Hepatocyte (in vitro differentiated cells): ENCODE results near the gene SLC51A. TPM values are rescaled to one million over a fixed set of nuclear protein-coding genes. Genes with fewer than 3 reads are reported as not detected.

Experiments
- DNase-seq: peaks from one replicate; pipeline ENCODE4 v3.0.0-alpha.2; 2016; ENCODE audit warnings: low spot score
- H2AFZ ChIP-seq: fragments of 200-600 bp; sonication (generic); 2 replicates; pipeline ENCODE4 v1.6.0; 2016; ENCODE audit warnings: antibody characterized with exemption, mild to moderate bottlenecking
- H3K27ac ChIP-seq: fragments of 200-600 bp; sonication (generic); 2 replicates; pipeline ENCODE4 v1.5.1; 2016; ENCODE audit warnings: mild to moderate bottlenecking
- H3K27me3 ChIP-seq: fragments of 200-600 bp; sonication (generic); 2 replicates; pipeline ENCODE4 v1.6.1; 2016
- H3K36me3 ChIP-seq: fragments of 200-600 bp; sonication (generic); replicated peaks from 2 replicates; pipeline ENCODE4 v1.5.1; 2016; ENCODE audit warnings: low read depth; ENCODE audit not compliant: insufficient read depth
- H3K4me1 ChIP-seq: fragments of 200-600 bp; sonication (generic); 2 replicates; pipeline ENCODE4 v1.5.1; 2016; ENCODE audit warnings: mild to moderate bottlenecking, moderate library complexity; ENCODE audit not compliant: insufficient read depth
- H3K4me2 ChIP-seq: fragments of 200-600 bp; sonication (generic); 2 replicates; pipeline ENCODE4 v1.6.0; 2016
- H3K4me3 ChIP-seq: fragments of 200-600 bp; sonication (generic); 2 replicates; pipeline ENCODE4 v1.5.1; 2016; ENCODE audit warnings: mild to moderate bottlenecking
- H3K79me2 ChIP-seq: fragments of 200-600 bp; sonication (generic); 2 replicates; pipeline ENCODE4 v1.6.0; 2017; ENCODE audit warnings: mild to moderate bottlenecking
- H3K9me2 ChIP-seq: fragments of 200-600 bp; sonication (generic); replicated peaks from 2 replicates; pipeline ENCODE4 v1.6.0; 2017; ENCODE audit warnings: mild to moderate bottlenecking; ENCODE audit not compliant: insufficient read depth
- H3K9me3 ChIP-seq: fragments of 200-600 bp; sonication (generic); 2 replicates; pipeline ENCODE4 v1.5.1; 2016; ENCODE audit warnings: low read depth, mild to moderate bottlenecking
- H4K20me1 ChIP-seq: fragments of 200-600 bp; sonication (generic); 2 replicates; pipeline ENCODE4 v1.6.0; 2016; ENCODE audit warnings: mild to moderate bottlenecking; ENCODE audit not compliant: insufficient read depth, poor library complexity, severe bottlenecking
- EZH2 ChIP-seq: fragments of 200-600 bp; sonication (generic); IDR thresholded peaks from 2 replicates; pipeline ENCODE4 v1.6.1; 2016; ENCODE audit warnings: antibody characterized with exemption, mild to moderate bottlenecking, borderline replicate concordance
- EZH2phosphoT487 ChIP-seq: fragments of 200-600 bp; sonication (generic); IDR thresholded peaks from one replicate; pipeline ENCODE4 v1.6.1; 2018; ENCODE audit warnings: antibody characterized with exemption, mild to moderate bottlenecking, low read depth, moderate library complexity; ENCODE audit not compliant: unreplicated experiment, severe bottlenecking
- WGBS: methylation state at CpG from one replicate; pipeline ENCODE4 v1.1.6; 2016; ENCODE audit warnings: low lambda C conversion rate; ENCODE audit errors: missing lambda C conversion rate; 5-methylcytosine and 5-hydroxymethylcytosine counted together
- polyA plus RNA-seq: library from polyadenylated mRNA; unstranded; fragments of >200 nt; fragmentation: Nextera tagmentation; extraction: Ambion mirVana; gene quantifications from 2 replicates; pipeline ENCODE4 v1.2.1, GENCODE V29; 2016
- total RNA-seq: library from RNA; depleted of rRNA; stranded (reverse); fragments of >200 nt; gene quantifications from 2 replicates; pipeline ENCODE4 v1.2.3, GENCODE V29; 2014
- TF ChIP-seq, protein P1 (sequence below): fragments of 200-600 bp; sonication (generic); IDR thresholded peaks from 2 replicates; pipeline ENCODE4 v1.5.1; 2016; ENCODE audit warnings: antibody characterized with exemption, mild to moderate bottlenecking; ENCODE audit not compliant: poor library complexity

The SLC51A gene
- total and polyA plus RNA-seq, 2 experiments from 2014 or later, result 3.9 to 15.8 TPM

GRCh38 chr3:196177567-196177966 is 38.8 kb upstream of the SLC51A start:
- Histone ChIP-seq H3K27me3 (no peaks in the 10 kb centered on the region), H3K79me2 (no peaks in the 10 kb centered on the region), H3K4me2 (peak overlapping the region; percentile 53), H3K27ac (peak overlapping the region; percentile 42), H4K20me1 (no peaks in the 10 kb centered on the region), H3K36me3 (no peaks in the 10 kb centered on the region), H3K9me2 (no peaks in the 10 kb centered on the region), H3K4me3 (no peak overlapping the region), H2AFZ (no peak overlapping the region), H3K4me1 (peaks cover 7% of the 10 kb centered on the region), H3K9me3 (no peaks in the 10 kb centered on the region)
- DNase-seq, result no peak
- 68% methylated on average over 16 of the region's 16 CpGs for WGBS
- TF ChIP-seq EZH2 (no peak), EZH2phosphoT487 (no peak)
- TF ChIP-seq, protein P1, sequence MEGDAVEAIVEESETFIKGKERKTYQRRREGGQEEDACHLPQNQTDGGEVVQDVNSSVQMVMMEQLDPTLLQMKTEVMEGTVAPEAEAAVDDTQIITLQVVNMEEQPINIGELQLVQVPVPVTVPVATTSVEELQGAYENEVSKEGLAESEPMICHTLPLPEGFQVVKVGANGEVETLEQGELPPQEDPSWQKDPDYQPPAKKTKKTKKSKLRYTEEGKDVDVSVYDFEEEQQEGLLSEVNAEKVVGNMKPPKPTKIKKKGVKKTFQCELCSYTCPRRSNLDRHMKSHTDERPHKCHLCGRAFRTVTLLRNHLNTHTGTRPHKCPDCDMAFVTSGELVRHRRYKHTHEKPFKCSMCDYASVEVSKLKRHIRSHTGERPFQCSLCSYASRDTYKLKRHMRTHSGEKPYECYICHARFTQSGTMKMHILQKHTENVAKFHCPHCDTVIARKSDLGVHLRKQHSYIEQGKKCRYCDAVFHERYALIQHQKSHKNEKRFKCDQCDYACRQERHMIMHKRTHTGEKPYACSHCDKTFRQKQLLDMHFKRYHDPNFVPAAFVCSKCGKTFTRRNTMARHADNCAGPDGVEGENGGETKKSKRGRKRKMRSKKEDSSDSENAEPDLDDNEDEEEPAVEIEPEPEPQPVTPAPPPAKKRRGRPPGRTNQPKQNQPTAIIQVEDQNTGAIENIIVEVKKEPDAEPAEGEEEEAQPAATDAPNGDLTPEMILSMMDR, result no peak

DNA sequence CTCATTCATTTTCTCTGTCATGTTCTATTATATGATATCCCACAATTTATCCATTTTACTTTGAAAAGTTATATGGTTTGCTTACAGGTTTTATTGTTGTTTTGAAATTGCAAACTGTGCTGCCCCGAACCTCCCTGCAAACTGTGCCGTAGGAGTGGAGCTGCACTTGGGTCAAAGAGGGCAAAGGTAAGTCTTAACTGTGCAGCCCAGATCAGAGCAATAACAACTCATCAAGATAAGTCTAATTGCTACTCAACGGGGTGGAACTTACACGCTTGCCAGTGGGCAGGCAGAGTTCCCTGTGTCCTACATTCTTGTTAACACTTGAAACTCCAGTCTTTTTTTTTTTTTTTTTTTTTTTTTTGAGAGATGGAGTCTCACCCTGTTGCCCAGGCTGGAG is 38.4 kb upstream of the SLC51A start:
- peak overlapping the region; percentile 53 for H3K4me2 ChIP-seq
- WGBS, result 37% methylated on average over 4 of the region's 4 CpGs
- DNase-seq, result no peak
- H3K9me2 ChIP-seq, result no peaks in the 10 kb centered on the region
- no peaks in the 10 kb centered on the region for H3K9me3 ChIP-seq
- H3K27ac ChIP-seq, result peak overlapping the region; percentile 42
- no peaks in the 10 kb centered on the region for H3K36me3 ChIP-seq
- H3K79me2 ChIP-seq, result no peaks in the 10 kb centered on the region
- H3K27me3 ChIP-seq, result no peaks in the 10 kb centered on the region
- H3K4me1 ChIP-seq, result peaks cover 7% of the 10 kb centered on the region
- no peaks in the 10 kb centered on the region for H4K20me1 ChIP-seq
- TF ChIP-seq, protein P1, result no peak
- TF ChIP-seq EZH2, result no peak
- no peak for TF ChIP-seq EZH2phosphoT487
- no peak overlapping the region for H3K4me3 ChIP-seq
- H2AFZ ChIP-seq, result no peak overlapping the region

DNA sequence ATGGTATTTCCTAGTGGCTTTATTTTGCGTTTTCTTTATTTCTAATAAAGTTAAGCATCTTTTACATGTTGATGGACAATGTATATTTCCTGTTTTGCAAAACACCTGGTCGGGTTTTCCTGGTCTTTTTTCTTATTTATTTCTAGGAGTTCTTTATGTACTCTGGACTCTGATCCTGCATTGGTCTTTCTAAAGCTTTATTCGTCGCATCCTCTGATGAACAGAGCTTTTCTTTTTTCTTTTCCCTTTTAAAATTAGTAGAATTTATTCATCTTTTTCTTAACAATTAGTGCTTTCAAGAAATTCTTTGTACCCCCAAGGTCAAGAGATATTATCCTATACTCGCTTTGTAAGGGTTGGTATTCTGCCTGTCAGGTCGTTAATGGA is 37.3 kb upstream of the SLC51A start:
- DNase-seq, result no peak
- H3K36me3 ChIP-seq, result no peaks in the 10 kb centered on the region
- 82% methylated on average over 6 of the region's 6 CpGs for WGBS
- H3K4me2 ChIP-seq, result no peak overlapping the region
- peaks cover 11% of the 10 kb centered on the region for H3K4me1 ChIP-seq
- H3K9me2 ChIP-seq, result no peaks in the 10 kb centered on the region
- H3K27ac ChIP-seq, result no peak overlapping the region
- H3K27me3 ChIP-seq, result no peaks in the 10 kb centered on the region
- no peaks in the 10 kb centered on the region for H4K20me1 ChIP-seq
- H3K4me3 ChIP-seq, result no peak overlapping the region
- TF ChIP-seq EZH2 (no peak), EZH2phosphoT487 (no peak)
- TF ChIP-seq, protein P1, result no peak
- H3K9me3 ChIP-seq, result no peaks in the 10 kb centered on the region
- H3K79me2 ChIP-seq, result no peaks in the 10 kb centered on the region
- H2AFZ ChIP-seq, result peak overlapping the region; percentile 0
